ENCODE measurements around the gene EYA3. TPM values are rescaled to one million over a fixed set of nuclear protein-coding genes. Genes with fewer than 3 reads are reported as not detected.

The EYA3 gene
- total RNA-seq, 1 donor from 2014 or later: 22.1 TPM

GRCh38 chr1:27955076-27955475 is 133.3 kb downstream of the EYA3 start:
- DNase-seq (ENCODE audit: low read depth) (no peak), FAIRE-seq (no peak)
- TF ChIP-seq CTCF (IDR thresholded peaks at IDR 0.05; ENCODE audit: insufficient read depth, low read depth, low read length) (no peak), EZH2 (IDR thresholded peaks at IDR 0.05; ENCODE audit: insufficient read depth, low read length) (no peak)
- Histone ChIP-seq H3K27me3 (ENCODE audit: insufficient read depth, low read length) (peaks cover 3% of the 10 kb centered on the region), H3K36me3 (ENCODE audit: insufficient read depth, low read length) (no peaks in the 10 kb centered on the region), H3K9ac (ENCODE audit: low read length) (no peak overlapping the region), H2AFZ (ENCODE audit: low read depth, low read length) (no peak overlapping the region), H3K27ac (ENCODE audit: low read depth, low read length) (no peak overlapping the region), H3K4me3 (ENCODE audit: insufficient read depth, low read depth, low read length) (no peak overlapping the region), H3K79me2 (ENCODE audit: insufficient read depth, low read length) (no peaks in the 10 kb centered on the region), H4K20me1 (ENCODE audit: insufficient read depth, low read length) (no peaks in the 10 kb centered on the region), H3K4me2 (ENCODE audit: low read length) (no peak overlapping the region), H3K9me3 (ENCODE audit: insufficient read depth, low read depth, low read length) (no peaks in the 10 kb centered on the region), H3K4me1 (ENCODE audit: insufficient read depth, low read length) (peaks cover 2% of the 10 kb centered on the region)
- H3K36me3 Mint-ChIP-seq (ENCODE audit: low read depth, unreplicated experiment): peaks cover 4% of the 10 kb centered on the region
- peaks cover 2% of the 10 kb centered on the region for H3K9me3 Mint-ChIP-seq (ENCODE audit: unreplicated experiment)
- no peak overlapping the region for H3K4me3 Mint-ChIP-seq (ENCODE audit: unreplicated experiment)
- no peaks in the 10 kb centered on the region for H3K4me1 Mint-ChIP-seq (ENCODE audit: low read depth, unreplicated experiment)
- peaks cover 27% of the 10 kb centered on the region for H3K27me3 Mint-ChIP-seq (ENCODE audit: low read depth, unreplicated experiment)
- H3K27ac Mint-ChIP-seq (ENCODE audit: unreplicated experiment): no peak overlapping the region

- DNase-seq (ENCODE audit: low read depth): no peak
- Histone ChIP-seq H3K9me3 (ENCODE audit: insufficient read depth, low read depth, low read length) (no peaks in the 10 kb centered on the region), H3K79me2 (ENCODE audit: insufficient read depth, low read length) (no peaks in the 10 kb centered on the region), H3K4me1 (ENCODE audit: insufficient read depth, low read length) (no peaks in the 10 kb centered on the region), H3K4me2 (ENCODE audit: low read length) (no peak overlapping the region), H3K36me3 (ENCODE audit: insufficient read depth, low read length) (no peaks in the 10 kb centered on the region), H2AFZ (ENCODE audit: low read depth, low read length) (no peak overlapping the region), H3K27ac (ENCODE audit: low read depth, low read length) (no peak overlapping the region), H3K4me3 (ENCODE audit: insufficient read depth, low read depth, low read length) (no peak overlapping the region), H3K9ac (ENCODE audit: low read length) (no peak overlapping the region), H4K20me1 (ENCODE audit: insufficient read depth, low read length) (no peaks in the 10 kb centered on the region), H3K27me3 (ENCODE audit: insufficient read depth, low read length) (peaks cover 3% of the 10 kb centered on the region)
- Mint-ChIP-seq H3K9me3 (ENCODE audit: unreplicated experiment) (peaks cover 2% of the 10 kb centered on the region), H3K36me3 (ENCODE audit: low read depth, unreplicated experiment) (peaks cover 4% of the 10 kb centered on the region), H3K27ac (ENCODE audit: unreplicated experiment) (no peak overlapping the region), H3K4me3 (ENCODE audit: unreplicated experiment) (no peak overlapping the region), H3K27me3 (ENCODE audit: low read depth, unreplicated experiment) (peaks cover 27% of the 10 kb centered on the region), H3K4me1 (ENCODE audit: low read depth, unreplicated experiment) (no peaks in the 10 kb centered on the region)
- no peak for FAIRE-seq
- TF ChIP-seq EZH2 (IDR thresholded peaks at IDR 0.05; ENCODE audit: insufficient read depth, low read length) (no peak), CTCF (IDR thresholded peaks at IDR 0.05; ENCODE audit: insufficient read depth, low read depth, low read length) (no peak)
These were observed 134.2 kb downstream of the EYA3 start for GRCh38 chr1:27954186-27954585.

GRCh38 chr1:27952147-27952546 is 136.3 kb downstream of the EYA3 start:
- H3K4me1 Mint-ChIP-seq (ENCODE audit: low read depth, unreplicated experiment): no peaks in the 10 kb centered on the region

More at GRCh38 chr1:27952147-27952546, 136.3 kb downstream of the EYA3 start:
- FAIRE-seq: no peak
- Histone ChIP-seq H3K4me2 (ENCODE audit: low read length) (no peak overlapping the region), H3K79me2 (ENCODE audit: insufficient read depth, low read length) (no peaks in the 10 kb centered on the region), H3K4me1 (ENCODE audit: insufficient read depth, low read length) (no peaks in the 10 kb centered on the region), H4K20me1 (ENCODE audit: insufficient read depth, low read length) (no peaks in the 10 kb centered on the region), H2AFZ (ENCODE audit: low read depth, low read length) (no peak overlapping the region), H3K9me3 (ENCODE audit: insufficient read depth, low read depth, low read length) (no peaks in the 10 kb centered on the region), H3K9ac (ENCODE audit: low read length) (no peak overlapping the region), H3K27me3 (ENCODE audit: insufficient read depth, low read length) (peaks cover 3% of the 10 kb centered on the region), H3K27ac (ENCODE audit: low read depth, low read length) (no peak overlapping the region), H3K4me3 (ENCODE audit: insufficient read depth, low read depth, low read length) (no peak overlapping the region), H3K36me3 (ENCODE audit: insufficient read depth, low read length) (no peaks in the 10 kb centered on the region)
- H3K9me3 Mint-ChIP-seq (ENCODE audit: unreplicated experiment): peaks cover 2% of the 10 kb centered on the region
- peaks cover 25% of the 10 kb centered on the region for H3K27me3 Mint-ChIP-seq (ENCODE audit: low read depth, unreplicated experiment)
- H3K36me3 Mint-ChIP-seq (ENCODE audit: low read depth, unreplicated experiment): peaks cover 2% of the 10 kb centered on the region
- TF ChIP-seq CTCF (IDR thresholded peaks at IDR 0.05; ENCODE audit: insufficient read depth, low read depth, low read length) (no peak), EZH2 (IDR thresholded peaks at IDR 0.05; ENCODE audit: insufficient read depth, low read length) (no peak)
- no peak overlapping the region for H3K27ac Mint-ChIP-seq (ENCODE audit: unreplicated experiment)
- DNase-seq (ENCODE audit: low read depth): no peak
- H3K4me3 Mint-ChIP-seq (ENCODE audit: unreplicated experiment): no peak overlapping the region
